Transverse colon (tissue), 4 donors: ENCODE results near the gene ERGIC3.

Experiments
- POLR2AphosphoS5 ChIP-seq, 3 donors: sonication (generic); formaldehyde crosslinking; IDR thresholded peaks; one replicate each; pipeline ENCODE4 v1.6.1; 2016; ENCODE audit warnings: antibody characterized with exemption in 3 of 3
- TF ChIP-seq, protein P1 (sequence below), 5 experiments: fragments of 200-600 bp in 3 of 5; fragments of 450-650 bp in 2 of 5; sonication (generic) in 3 of 5; IDR thresholded peaks; 1 replicate in 2 of 5; 2 replicates in 3 of 5; pipeline ENCODE4 v1.5.1; 2016 to 2017; ENCODE audit warnings: antibody characterized with exemption in 5 of 5, inconsistent platforms in 3 of 5, mild to moderate bottlenecking in 2 of 5, moderate library complexity in 1 of 5

DNA sequence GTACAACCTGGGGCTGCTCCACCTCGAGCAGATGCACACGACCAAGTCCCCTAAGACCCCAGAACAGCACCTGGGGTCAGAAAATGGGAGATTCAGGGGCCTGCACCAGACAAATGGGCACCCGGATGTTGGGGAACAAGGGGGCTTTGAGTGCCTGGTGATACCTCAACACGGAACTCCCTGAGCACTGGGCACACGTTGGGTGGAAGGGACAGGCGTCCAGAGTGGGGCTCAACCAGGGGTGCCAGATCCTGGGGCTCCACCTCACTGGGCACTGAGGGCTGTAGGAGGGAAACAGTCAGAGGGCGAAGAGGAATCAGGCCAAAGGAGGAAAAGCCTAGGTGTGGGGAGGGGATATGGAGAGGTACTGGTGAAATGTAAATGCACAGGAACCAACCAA lies 40.3 kb downstream of the ERGIC3 start:
- TF ChIP-seq, protein P1, sequence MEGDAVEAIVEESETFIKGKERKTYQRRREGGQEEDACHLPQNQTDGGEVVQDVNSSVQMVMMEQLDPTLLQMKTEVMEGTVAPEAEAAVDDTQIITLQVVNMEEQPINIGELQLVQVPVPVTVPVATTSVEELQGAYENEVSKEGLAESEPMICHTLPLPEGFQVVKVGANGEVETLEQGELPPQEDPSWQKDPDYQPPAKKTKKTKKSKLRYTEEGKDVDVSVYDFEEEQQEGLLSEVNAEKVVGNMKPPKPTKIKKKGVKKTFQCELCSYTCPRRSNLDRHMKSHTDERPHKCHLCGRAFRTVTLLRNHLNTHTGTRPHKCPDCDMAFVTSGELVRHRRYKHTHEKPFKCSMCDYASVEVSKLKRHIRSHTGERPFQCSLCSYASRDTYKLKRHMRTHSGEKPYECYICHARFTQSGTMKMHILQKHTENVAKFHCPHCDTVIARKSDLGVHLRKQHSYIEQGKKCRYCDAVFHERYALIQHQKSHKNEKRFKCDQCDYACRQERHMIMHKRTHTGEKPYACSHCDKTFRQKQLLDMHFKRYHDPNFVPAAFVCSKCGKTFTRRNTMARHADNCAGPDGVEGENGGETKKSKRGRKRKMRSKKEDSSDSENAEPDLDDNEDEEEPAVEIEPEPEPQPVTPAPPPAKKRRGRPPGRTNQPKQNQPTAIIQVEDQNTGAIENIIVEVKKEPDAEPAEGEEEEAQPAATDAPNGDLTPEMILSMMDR (IDR thresholded peaks at IDR 0.05), result no peak
- no peak for TF ChIP-seq POLR2AphosphoS5 (IDR thresholded peaks at IDR 0.05)
